H9 (cell line): Measurements from ENCODE around the gene TEX52. TPM values are rescaled to one million over a fixed set of nuclear protein-coding genes. Genes with fewer than 3 reads are reported as not detected.

Experiments
- DNase-seq: peaks from one replicate; pipeline ENCODE4 v3.0.0-alpha.2; 2017
- H2AFZ ChIP-seq: one replicate; pipeline ENCODE4 v1.6.1; 2013; ENCODE audit warnings: mild to moderate bottlenecking, low read length, control low read depth, moderate library complexity
- H2AK5ac ChIP-seq: 2 replicates; pipeline ENCODE4 v1.6.1; 2013; ENCODE audit warnings: low read length, control low read depth, mixed read lengths; ENCODE audit not compliant: insufficient read length
- H2BK120ac ChIP-seq: one replicate; pipeline ENCODE4 v1.6.1; 2013; ENCODE audit warnings: low read depth, mild to moderate bottlenecking, low read length, control low read depth, inconsistent platforms; ENCODE audit not compliant: poor library complexity, severe bottlenecking
- H2BK12ac ChIP-seq: 2 replicates; pipeline ENCODE4 v1.6.1; 2013; ENCODE audit warnings: low read length, control low read depth, mixed read lengths, low read depth; ENCODE audit not compliant: insufficient read length
- H2BK15ac ChIP-seq: 2 replicates; pipeline ENCODE4 v1.6.1; 2013; ENCODE audit warnings: low read depth, low read length, control low read depth
- H2BK20ac ChIP-seq: one replicate; pipeline ENCODE4 v1.6.1; 2013; ENCODE audit warnings: low read depth, mild to moderate bottlenecking, low read length, control low read depth, inconsistent platforms; ENCODE audit not compliant: poor library complexity, severe bottlenecking
- H2BK5ac ChIP-seq: 2 replicates; pipeline ENCODE4 v1.6.1; 2013; ENCODE audit warnings: low read length, control low read depth, mixed read lengths; ENCODE audit not compliant: insufficient read length
- H3K14ac ChIP-seq: 2 replicates; pipeline ENCODE4 v1.6.1; 2013; ENCODE audit warnings: low read length, control low read depth; ENCODE audit not compliant: insufficient read depth
- H3K18ac ChIP-seq: 2 replicates; pipeline ENCODE4 v1.6.1; 2013; ENCODE audit warnings: low read depth, mild to moderate bottlenecking, mixed read lengths, low read length, control low read depth; ENCODE audit not compliant: insufficient read length
- H3K23ac ChIP-seq: 2 replicates; pipeline ENCODE4 v1.6.1; 2013; ENCODE audit warnings: low read length, control low read depth, mixed read lengths, low read depth; ENCODE audit not compliant: insufficient read length
- H3K23me2 ChIP-seq: 2 replicates; pipeline ENCODE4 v1.6.1; 2013; ENCODE audit warnings: low read depth, mild to moderate bottlenecking, mixed read lengths, low read length, control low read depth; ENCODE audit not compliant: insufficient read length, poor library complexity, severe bottlenecking
- H3K27ac ChIP-seq: 2 replicates; pipeline ENCODE4 v1.5.1; 2013; ENCODE audit warnings: low read length, control low read depth, mixed read lengths, low read depth; ENCODE audit not compliant: insufficient read length
- H3K27me3 ChIP-seq: 2 replicates; pipeline ENCODE4 v1.6.1; 2013; ENCODE audit warnings: low read length, control low read depth, inconsistent platforms; ENCODE audit not compliant: insufficient read depth
- H3K4ac ChIP-seq: 2 replicates; pipeline ENCODE4 v1.6.1; 2013; ENCODE audit warnings: low read depth, mild to moderate bottlenecking, control low read depth, inconsistent platforms, low read length, moderate library complexity
- H3K4me1 ChIP-seq: 2 replicates; pipeline ENCODE4 v1.6.1; 2013; ENCODE audit warnings: low read length, control low read depth, inconsistent platforms; ENCODE audit not compliant: insufficient read depth
- H3K4me2 ChIP-seq: 2 replicates; pipeline ENCODE4 v1.6.1; 2013; ENCODE audit warnings: low read length, control low read depth, mixed read lengths; ENCODE audit not compliant: insufficient read length, insufficient read depth
- H3K56ac ChIP-seq: 2 replicates; pipeline ENCODE4 v1.6.1; 2013; ENCODE audit warnings: low read depth, mild to moderate bottlenecking, mixed read lengths, low read length, control low read depth; ENCODE audit not compliant: insufficient read length
- H3K79me1 ChIP-seq: 2 replicates; pipeline ENCODE4 v1.6.1; 2013; ENCODE audit warnings: low read depth, mild to moderate bottlenecking, moderate library complexity, low read length, control low read depth, inconsistent platforms; ENCODE audit not compliant: insufficient read depth, poor library complexity, severe bottlenecking
- H3K79me2 ChIP-seq: 2 replicates; pipeline ENCODE4 v1.6.1; 2013; ENCODE audit warnings: low read length, control low read depth, inconsistent platforms; ENCODE audit not compliant: insufficient read depth
- H3K9ac ChIP-seq: 2 replicates; pipeline ENCODE4 v1.6.1; 2013; ENCODE audit warnings: low read length, control low read depth, mixed read lengths; ENCODE audit not compliant: insufficient read length; ENCODE audit errors: extremely low read depth
- H3K9me3 ChIP-seq: one replicate; pipeline ENCODE4 v1.6.1; 2013; ENCODE audit warnings: low read depth, low read length, inconsistent platforms; ENCODE audit not compliant: control insufficient read depth
- H3T11ph ChIP-seq: one replicate; pipeline ENCODE4 v1.6.1; 2013; ENCODE audit warnings: mild to moderate bottlenecking, low read length, control low read depth, inconsistent platforms
- H4K20me1 ChIP-seq: one replicate; pipeline ENCODE4 v1.6.1; 2013; ENCODE audit not compliant: control insufficient read depth, insufficient read length, insufficient read depth
- H4K5ac ChIP-seq: 2 replicates; pipeline ENCODE4 v1.6.1; 2013; ENCODE audit warnings: low read depth, mild to moderate bottlenecking, mixed read lengths, low read length, control low read depth; ENCODE audit not compliant: insufficient read length
- H4K8ac ChIP-seq: replicated peaks from 2 replicates; pipeline ENCODE4 v1.6.1; 2013; ENCODE audit warnings: low read length, control low read depth, mixed read lengths, low read depth; ENCODE audit not compliant: insufficient read length
- H4K91ac ChIP-seq: 2 replicates; pipeline ENCODE4 v1.6.1; 2013; ENCODE audit warnings: low read depth, mild to moderate bottlenecking, moderate library complexity, mixed read lengths, low read length, control low read depth; ENCODE audit not compliant: insufficient read length
- H3K27ac Mint-ChIP-seq, 3 experiments: 2 replicates in 2 of 3; 3 replicates in 1 of 3; pipeline ENCODE4 v1.8.0; 2020 to 2021; ENCODE audit warnings: mixed read lengths in 3 of 3, mild to moderate bottlenecking in 1 of 3, moderate library complexity in 1 of 3
- H3K27me3 Mint-ChIP-seq: 2 replicates; pipeline ENCODE4 v1.8.0; 2021; ENCODE audit warnings: low read depth, mild to moderate bottlenecking, moderate library complexity, mixed read lengths
- H3K36me3 Mint-ChIP-seq, 3 experiments: 2 replicates in 2 of 3; 3 replicates in 1 of 3; pipeline ENCODE4 v1.8.0; 2020 to 2021; ENCODE audit warnings: low read depth in 3 of 3, mixed read lengths in 3 of 3; ENCODE audit not compliant: insufficient read depth in 1 of 3
- H3K4me1 Mint-ChIP-seq, 2 experiments: 2 replicates each; pipeline ENCODE4 v1.8.0; 2020; ENCODE audit warnings: mixed read lengths in 2 of 2
- H3K4me3 Mint-ChIP-seq, 2 experiments: 2 replicates in 1 of 2; 3 replicates in 1 of 2; pipeline ENCODE4 v1.8.0; 2020 to 2021; ENCODE audit warnings: mild to moderate bottlenecking in 2 of 2, mixed read lengths in 2 of 2, moderate library complexity in 1 of 2
- H3K9me3 Mint-ChIP-seq, 2 experiments: 2 replicates in 1 of 2; 3 replicates in 1 of 2; pipeline ENCODE4 v1.8.0; 2020; ENCODE audit warnings: mild to moderate bottlenecking in 2 of 2, mixed read lengths in 2 of 2, moderate library complexity in 1 of 2
- WGBS: extraction: QIAGEN DNeasy Blood & Tissue Kit; methylation state at CpG from one replicate; pipeline ENCODE4 v1.1.7; 2013; ENCODE audit warnings: missing lambda C conversion rate, low lambda C conversion rate, mixed read lengths; ENCODE audit not compliant: insufficient read length; ENCODE audit errors: extremely low coverage; 5-methylcytosine and 5-hydroxymethylcytosine counted together
- total RNA-seq: library from RNA; stranded (reverse); gene quantifications from 2 replicates; pipeline ENCODE4 v1.2.1, GENCODE V29; 2021
- TF ChIP-seq, protein P1 (sequence below): fragments of 200-600 bp; sonication (generic); conservative IDR thresholded peaks from 3 replicates; pipeline ENCODE4 v1.8.0; 2021; ENCODE audit warnings: antibody characterized with exemption, mild to moderate bottlenecking

Gene TEX52
- total RNA-seq, 1 experiment from 2014 or later = 0.20 TPM

DNA sequence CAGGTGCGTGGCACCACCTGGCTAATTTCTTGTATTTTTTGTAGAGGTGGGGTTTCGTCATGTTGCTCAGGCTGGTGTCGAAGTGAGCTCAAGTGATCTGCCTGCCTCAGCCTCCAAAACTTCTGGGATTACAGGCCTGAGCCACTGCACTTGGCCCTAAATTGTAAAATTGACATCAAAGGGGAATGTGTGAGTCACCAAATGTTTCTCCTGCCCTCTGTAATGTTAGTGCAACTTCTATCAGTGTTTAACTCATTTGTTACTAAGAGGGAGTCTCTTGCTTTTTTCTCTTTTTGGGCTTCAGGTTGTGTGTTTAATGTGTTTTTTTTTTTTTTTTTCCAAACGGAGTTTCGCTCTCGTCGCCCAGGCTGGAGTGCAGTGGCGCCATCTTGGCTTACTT, 36.2 kb upstream of the TEX52 start:
- Histone ChIP-seq H3K4me1 (no peaks in the 10 kb centered on the region), H3T11ph (no peak overlapping the region), H4K8ac (no peak overlapping the region), H3K27me3 (no peaks in the 10 kb centered on the region), H3K14ac (no peak overlapping the region), H2AFZ (no peak overlapping the region), H2BK12ac (no peak overlapping the region), H3K9ac (no peak overlapping the region), H3K4ac (no peak overlapping the region), H3K23ac (no peak overlapping the region), H4K91ac (no peak overlapping the region), H3K23me2 (peaks cover 5% of the 10 kb centered on the region), H3K27ac (no peak overlapping the region), H3K79me2 (0 out of 2 replicates have a peak, but pooled peaks cover 1% of the 10 kb centered on the region), H3K18ac (no peak overlapping the region), H3K4me2 (no peak overlapping the region), H3K9me3 (no peaks in the 10 kb centered on the region), H3K79me1 (peaks cover 2% of the 10 kb centered on the region), H2BK120ac (no peak overlapping the region), H4K20me1 (peaks cover 3% of the 10 kb centered on the region), H2BK15ac (no peak overlapping the region), H4K5ac (no peak overlapping the region), H2BK5ac (no peak overlapping the region), H2BK20ac (no peak overlapping the region), H3K56ac (no peak overlapping the region), H2AK5ac (no peak overlapping the region)
- H3K4me3 Mint-ChIP-seq = peak overlapping the region in 1 of 2 experiments; percentile 21; a peak in 1 of 5 replicates
- H3K27ac Mint-ChIP-seq = peak overlapping the region in 1 of 3 experiments; percentile 47; a peak in 1 of 7 replicates
- no peaks in the 10 kb centered on the region for H3K9me3 Mint-ChIP-seq
- 0 out of 2 replicates have a peak, but pooled peaks cover 3% of the 10 kb centered on the region for H3K27me3 Mint-ChIP-seq
- DNase-seq = no peak
- WGBS = no CpG with 5 or more reads among the region's 8 CpGs
- peaks cover 4 to 15% (median 13%) of the 10 kb centered on the region in 3 experiments for H3K36me3 Mint-ChIP-seq
- peaks cover 10 to 16% of the 10 kb centered on the region in 2 experiments for H3K4me1 Mint-ChIP-seq
- TF ChIP-seq, protein P1, sequence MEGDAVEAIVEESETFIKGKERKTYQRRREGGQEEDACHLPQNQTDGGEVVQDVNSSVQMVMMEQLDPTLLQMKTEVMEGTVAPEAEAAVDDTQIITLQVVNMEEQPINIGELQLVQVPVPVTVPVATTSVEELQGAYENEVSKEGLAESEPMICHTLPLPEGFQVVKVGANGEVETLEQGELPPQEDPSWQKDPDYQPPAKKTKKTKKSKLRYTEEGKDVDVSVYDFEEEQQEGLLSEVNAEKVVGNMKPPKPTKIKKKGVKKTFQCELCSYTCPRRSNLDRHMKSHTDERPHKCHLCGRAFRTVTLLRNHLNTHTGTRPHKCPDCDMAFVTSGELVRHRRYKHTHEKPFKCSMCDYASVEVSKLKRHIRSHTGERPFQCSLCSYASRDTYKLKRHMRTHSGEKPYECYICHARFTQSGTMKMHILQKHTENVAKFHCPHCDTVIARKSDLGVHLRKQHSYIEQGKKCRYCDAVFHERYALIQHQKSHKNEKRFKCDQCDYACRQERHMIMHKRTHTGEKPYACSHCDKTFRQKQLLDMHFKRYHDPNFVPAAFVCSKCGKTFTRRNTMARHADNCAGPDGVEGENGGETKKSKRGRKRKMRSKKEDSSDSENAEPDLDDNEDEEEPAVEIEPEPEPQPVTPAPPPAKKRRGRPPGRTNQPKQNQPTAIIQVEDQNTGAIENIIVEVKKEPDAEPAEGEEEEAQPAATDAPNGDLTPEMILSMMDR = no peak
